Measurements from ENCODE around the gene PKD2L2.
"Not testable (repeated sequence)": the region's sequence is repeated elsewhere in the genome, so short reads cannot be mapped to it uniquely, and the experiment has no call there.

The PKD2L2 gene

GRCh38 chr5:137935694-137936093 is 46.4 kb downstream of the PKD2L2 start:
- FAIRE-seq, result no peak
- no peak for TF ChIP-seq CTCF (IDR thresholded peaks at IDR 0.05; ENCODE audit: insufficient read depth, missing control alignments)
- no peak for DNase-seq (ENCODE audit: insufficient read length, low spot score)

- no peak for FAIRE-seq
Measured at GRCh38 chr5:137937994-137938750, 48.9 kb downstream of the PKD2L2 start.

GRCh38 chr5:137938751-137939143 is 49.5 kb downstream of the PKD2L2 start:
- DNase-seq (ENCODE audit: insufficient read length, low spot score) (no peak), FAIRE-seq (no peak)
- TF ChIP-seq CTCF (IDR thresholded peaks at IDR 0.05; ENCODE audit: insufficient read depth, missing control alignments), result no peak

More at GRCh38 chr5:137937994-137938750, 48.9 kb downstream of the PKD2L2 start:
- TF ChIP-seq CTCF (IDR thresholded peaks at IDR 0.05; ENCODE audit: insufficient read depth, missing control alignments), result no peak
- DNase-seq (ENCODE audit: insufficient read length, low spot score), result no peak

- FAIRE-seq (no peak), DNase-seq (ENCODE audit: insufficient read length, low spot score) (no peak)
- no peak for TF ChIP-seq CTCF (IDR thresholded peaks at IDR 0.05; ENCODE audit: insufficient read depth, missing control alignments)
Measured at GRCh38 chr5:137939331-137939730, 50.1 kb downstream of the PKD2L2 start.

- DNase-seq (ENCODE audit: insufficient read length, low spot score); FAIRE-seq: not testable (repeated sequence)
Measured at GRCh38 chr5:137944280-137944679, 55.0 kb downstream of the PKD2L2 start.

GRCh38 chr5:137945825-137946224 is 56.6 kb downstream of the PKD2L2 start:
- FAIRE-seq, result no peak
- no peak for TF ChIP-seq CTCF (IDR thresholded peaks at IDR 0.05; ENCODE audit: insufficient read depth, missing control alignments)
- DNase-seq (ENCODE audit: insufficient read length, low spot score), result no peak

- no peak for TF ChIP-seq CTCF (IDR thresholded peaks at IDR 0.05; ENCODE audit: insufficient read depth, missing control alignments)
- FAIRE-seq (no peak), DNase-seq (ENCODE audit: insufficient read length, low spot score) (no peak)
Measured at GRCh38 chr5:137954131-137954879, 65.0 kb downstream of the PKD2L2 start.

Measured in D721Med (cell line).